ENCODE measurements around the gene ABCC12. TPM values are rescaled to one million over a fixed set of nuclear protein-coding genes. Genes with fewer than 3 reads are reported as not detected.
A peak's percentile ranks its signal among the peaks of the same experiment; 100 is the strongest.

Gene ABCC12
- total and polyA plus RNA-seq, 10 of the 15 experiments (the other 5 are each of a cell fraction or from before 2014, with no cell fraction given), result 0.02 to 0.03 (median 0.03) TPM; not detected in 6

- TF ChIP-seq DPF2 (IDR thresholded peaks at IDR 0.05), result peak; percentile 99
- TF ChIP-seq SIX5 (IDR thresholded peaks at IDR 0.05; ENCODE audit: low read depth, low read length, severe bottlenecking), result no peak
- no peak for TF ChIP-seq SUZ12 (IDR thresholded peaks at IDR 0.05; ENCODE audit: unreplicated experiment)
- TF ChIP-seq ZNF24 (IDR thresholded peaks at IDR 0.05), result peak; percentile 70
- TF ChIP-seq CTCF (IDR thresholded peaks at IDR 0.05 in 2 of 3, conservative IDR thresholded peaks at IDR 0.05 in 1 of 3; ENCODE audit: control insufficient read depth in 2 of 3, extremely low read depth in 1 of 3, insufficient read depth in 1 of 3, low read depth in 3 of 3, low read length in 3 of 3), result no peak
- TF ChIP-seq CHD4 (IDR thresholded peaks at IDR 0.05), result no peak
- no peak for TF ChIP-seq FOXK2 (IDR thresholded peaks at IDR 0.05)
- no peak for TF ChIP-seq HDAC2 (IDR thresholded peaks at IDR 0.05)
- peak; percentile 100 for TF ChIP-seq SPI1 (IDR thresholded peaks at IDR 0.05; ENCODE audit: borderline replicate concordance, insufficient read depth, low read depth, low read length)
- TF ChIP-seq IKZF1 (conservative IDR thresholded peaks at IDR 0.05), result peak; percentile 86
- peak; percentile 95 for TF ChIP-seq RUNX3 (IDR thresholded peaks at IDR 0.05; ENCODE audit: low read length)
- 0 out of 2 replicates have a peak, but pooled peaks have one; percentile 11 for TF ChIP-seq NFYB (IDR thresholded peaks at IDR 0.05; ENCODE audit: insufficient read depth, low read depth, low read length)
- no peak for TF ChIP-seq KAT2A (conservative IDR thresholded peaks at IDR 0.05; ENCODE audit: control insufficient read depth, low read depth, low read length)
- no peak for TF ChIP-seq RAD21 (IDR thresholded peaks at IDR 0.05; ENCODE audit: insufficient read depth, low read depth, low read length)
- TF ChIP-seq NBN (IDR thresholded peaks at IDR 0.05), result peak; percentile 74; the same call in 1 of the 2 replicates
- peak; percentile 75; the same call in 1 of the 2 replicates for TF ChIP-seq ZNF217 (IDR thresholded peaks at IDR 0.05)
- TF ChIP-seq PML (IDR thresholded peaks at IDR 0.05; ENCODE audit: low read length), result no peak
- no peak for TF ChIP-seq ELK1 (IDR thresholded peaks at IDR 0.05; ENCODE audit: low read depth, low read length)
- no peak for TF ChIP-seq ATF3 (IDR thresholded peaks at IDR 0.05; ENCODE audit: borderline replicate concordance, extremely low read depth, low read depth, low read length)
- TF ChIP-seq LARP7 (IDR thresholded peaks at IDR 0.05), result no peak
- TF ChIP-seq FOS (IDR thresholded peaks at IDR 0.05; ENCODE audit: borderline replicate concordance, extremely low read depth, insufficient read length), result no peak
- TF ChIP-seq MYC (IDR thresholded peaks at IDR 0.05; ENCODE audit: insufficient read depth, insufficient read length, insufficient replicate concordance, low read length, severe bottlenecking), result no peak
- TF ChIP-seq HDGF (IDR thresholded peaks at IDR 0.05), result no peak
- TF ChIP-seq PRDM15 (CRISPR knock-in tag; IDR thresholded peaks at IDR 0.05), result no peak
- peak; percentile 92 for TF ChIP-seq NR2F1 (conservative IDR thresholded peaks at IDR 0.05)
- no peak for TF ChIP-seq CHD1 (IDR thresholded peaks at IDR 0.05; ENCODE audit: low read depth, low read length)
Measured at GRCh38 chr16:48188449-48189102, 32.8 kb upstream of the ABCC12 start (continued).

All from GM12878 (cell line).